CD14-positive monocyte (primary cell): ENCODE data around the gene CHIT1. TPM values are rescaled to one million over a fixed set of nuclear protein-coding genes. Genes with fewer than 3 reads are reported as not detected.

Source experiments
- DNase-seq, 3 donors: peaks; one replicate each; pipeline ENCODE4 v3.0.0-alpha.2; 2011 to 2022
- H2AFZ ChIP-seq: 2 replicates; pipeline ENCODE4 v1.6.0; 2012; ENCODE audit warnings: mild to moderate bottlenecking, low read depth, low read length, inconsistent platforms; ENCODE audit not compliant: insufficient read depth, poor library complexity, severe bottlenecking
- H3K27ac ChIP-seq, 2 donors: 1 replicate in 1 of 2; 2 replicates in 1 of 2; pipeline ENCODE4 v1.5.1; 2012 to 2013; ENCODE audit warnings: low read length in 2 of 2, control low read depth in 1 of 2, inconsistent platforms in 1 of 2, low read depth in 1 of 2, mild to moderate bottlenecking in 1 of 2
- H3K27me3 ChIP-seq, 2 donors: one replicate each; pipeline versions ENCODE4 v1.6.0 to v1.6.1; 2011 to 2013; ENCODE audit warnings: low read length in 2 of 2; ENCODE audit not compliant: control insufficient read depth in 2 of 2, insufficient read depth in 2 of 2
- H3K36me3 ChIP-seq, 2 donors: replicated peaks in 1 of 2; 1 replicate in 1 of 2; 2 replicates in 1 of 2; pipeline versions ENCODE4 v1.5.1 to v1.6.1; 2012 to 2013; ENCODE audit warnings: low read length in 2 of 2, control low read depth in 1 of 2, inconsistent platforms in 1 of 2, mild to moderate bottlenecking in 1 of 2; ENCODE audit not compliant: insufficient read depth in 2 of 2, control insufficient read depth in 1 of 2
- H3K4me1 ChIP-seq, 2 donors: 1 replicate in 1 of 2; 2 replicates in 1 of 2; pipeline versions ENCODE4 v1.5.1 to v1.6.1; 2012 to 2013; ENCODE audit warnings: low read length in 2 of 2, control low read depth in 1 of 2, inconsistent platforms in 1 of 2, mild to moderate bottlenecking in 1 of 2, moderate library complexity in 1 of 2; ENCODE audit not compliant: insufficient read depth in 2 of 2, control insufficient read depth in 1 of 2
- H3K4me2 ChIP-seq: replicated peaks from 2 replicates; pipeline ENCODE3; 2012; ENCODE audit warnings: low read length, moderate library complexity, mild to moderate bottlenecking; ENCODE audit not compliant: poor library complexity, severe bottlenecking; ENCODE audit errors: extremely low read depth
- H3K4me3 ChIP-seq, 3 experiments: fragments of 200-600 bp in 1 of 3; sonication (generic) in 1 of 3; replicated peaks in 1 of 3; 1 replicate in 2 of 3; 2 replicates in 1 of 3; pipeline ENCODE4 v1.5.1; 2011 to 2013; ENCODE audit warnings: low read length in 3 of 3, mild to moderate bottlenecking in 3 of 3, control low read depth in 2 of 3, low read depth in 2 of 3, inconsistent platforms in 1 of 3, moderate library complexity in 1 of 3
- H3K79me2 ChIP-seq: 2 replicates; pipeline ENCODE4 v1.6.0; 2012; ENCODE audit warnings: mild to moderate bottlenecking, control low read depth, inconsistent platforms, low read length, moderate library complexity; ENCODE audit not compliant: insufficient read depth
- H3K9ac ChIP-seq: 2 replicates; pipeline ENCODE4 v1.6.0; 2017; ENCODE audit warnings: low read length, mild to moderate bottlenecking; ENCODE audit not compliant: insufficient read depth, poor library complexity, severe bottlenecking
- H3K9me3 ChIP-seq, 2 donors: replicated peaks in 1 of 2; 1 replicate in 1 of 2; 2 replicates in 1 of 2; pipeline versions ENCODE4 v1.5.1 to v1.6.1; 2012 to 2013; ENCODE audit warnings: low read length in 2 of 2, control low read depth in 1 of 2; ENCODE audit not compliant: control insufficient read depth in 1 of 2, insufficient read depth in 1 of 2
- H4K20me1 ChIP-seq: 2 replicates; pipeline ENCODE4 v1.6.0; 2012; ENCODE audit warnings: mild to moderate bottlenecking, low read length, control low read depth, moderate library complexity; ENCODE audit not compliant: insufficient read depth
- H3K27ac Mint-ChIP-seq, 7 donors: one replicate each; pipeline ENCODE4 v1.8.0; 2020; ENCODE audit warnings: mild to moderate bottlenecking in 7 of 7, mixed read lengths in 7 of 7, moderate library complexity in 6 of 7, inconsistent platforms in 2 of 7
- H3K27me3 Mint-ChIP-seq, 3 donors: one replicate each; pipeline ENCODE4 v1.8.0; 2021 to 2022; ENCODE audit warnings: low read depth in 3 of 3, mild to moderate bottlenecking in 3 of 3, mixed read lengths in 3 of 3, moderate library complexity in 3 of 3, inconsistent platforms in 1 of 3
- H3K36me3 Mint-ChIP-seq, 2 donors: one replicate each; pipeline ENCODE4 v1.8.0; 2020; ENCODE audit warnings: mixed read lengths in 2 of 2, inconsistent platforms in 1 of 2, mild to moderate bottlenecking in 1 of 2
- H3K4me1 Mint-ChIP-seq: one replicate; pipeline ENCODE4 v1.8.0; 2020; ENCODE audit warnings: mild to moderate bottlenecking, mixed read lengths
- H3K4me3 Mint-ChIP-seq, 2 donors: one replicate each; pipeline ENCODE4 v1.8.0; 2020; ENCODE audit warnings: mild to moderate bottlenecking in 2 of 2, mixed read lengths in 2 of 2, moderate library complexity in 1 of 2
- H3K9me3 Mint-ChIP-seq, 7 donors: one replicate each; pipeline ENCODE4 v1.8.0; 2020 to 2022; ENCODE audit warnings: mixed read lengths in 7 of 7, mild to moderate bottlenecking in 6 of 7, moderate library complexity in 6 of 7, inconsistent platforms in 2 of 7
- CTCF ChIP-seq: fragments of 200-600 bp; IDR thresholded peaks from one replicate; pipeline ENCODE4 v1.8.0; 2022; ENCODE audit warnings: antibody characterized with exemption, mild to moderate bottlenecking
- WGBS: methylation state at CpG from one replicate; pipeline ENCODE4 v1.1.5; 2013; ENCODE audit warnings: missing lambda C conversion rate; ENCODE audit not compliant: insufficient coverage; 5-methylcytosine and 5-hydroxymethylcytosine counted together
- intact Hi-C, 2 donors: fragments of 100-400 bp; cut with micrococcal nuclease; formaldehyde crosslinking; loops; one replicate each; pipeline versions ENCODE4 v1.15.0 to v1.15.1; 2023
- polyA plus RNA-seq, 3 donors: library from polyadenylated mRNA; depleted of rRNA in 1 of 3; unstranded in 2 of 3; stranded (reverse) in 1 of 3; fragments of 300-500 nt in 2 of 3; fragments of >200 nt in 1 of 3; fragmentation: Illumina TruSeq in 2 of 3; gene quantifications; 1 replicate in 2 of 3; 2 replicates in 1 of 3; pipeline ENCODE4 v1.2.3, GENCODE V29; 2012 to 2021

The CHIT1 gene
- polyA plus RNA-seq, 3 donors = 0.08 to 0.51 TPM; not detected in 1

- Histone ChIP-seq H3K4me2 (no peak overlapping the region), H3K4me1 (peaks cover 38 to 46% of the 10 kb centered on the region in 2 donors), H4K20me1 (no peaks in the 10 kb centered on the region), H2AFZ (no peak overlapping the region), H3K9ac (no peak overlapping the region), H3K36me3 (no peaks in the 10 kb centered on the region), H3K27me3 (no peaks in the 10 kb centered on the region), H3K9me3 (no peaks in the 10 kb centered on the region), H3K79me2 (no peaks in the 10 kb centered on the region), H3K27ac (no peak overlapping the region), H3K4me3 (no peak overlapping the region)
- peaks cover 3 to 12% (median 9%) of the 10 kb centered on the region in 3 donors for H3K27me3 Mint-ChIP-seq
- H3K4me3 Mint-ChIP-seq = no peak overlapping the region
- peak overlapping the region in 2 of 7 donors; percentile 35 to 57 for H3K27ac Mint-ChIP-seq
- peak in 2 of 3 donors; percentile 28 to 58 for DNase-seq
- 92% methylated on average over 4 of the region's 9 CpGs for WGBS
- no peaks in the 10 kb centered on the region for H3K36me3 Mint-ChIP-seq
- intact Hi-C loops = loop anchor here in 1 of 2 donors (5.0 kb wide), 2 partner anchors 40 to 50 kb away; partner anchors contain the start of gene ADORA1
- H3K9me3 Mint-ChIP-seq = no peaks in the 10 kb centered on the region
- H3K4me1 Mint-ChIP-seq = peaks cover 61% of the 10 kb centered on the region
- TF ChIP-seq CTCF = no peak
Measured at GRCh38 chr1:203177470-203178039, 51.9 kb downstream of the CHIT1 start.

- H3K36me3 Mint-ChIP-seq = no peaks in the 10 kb centered on the region
- TF ChIP-seq CTCF = no peak
- Histone ChIP-seq H4K20me1 (no peaks in the 10 kb centered on the region), H3K36me3 (no peaks in the 10 kb centered on the region), H3K9ac (no peak overlapping the region), H3K4me1 (peaks cover 38 to 46% of the 10 kb centered on the region in 2 donors), H3K79me2 (no peaks in the 10 kb centered on the region), H3K27ac (no peak overlapping the region), H2AFZ (no peak overlapping the region), H3K27me3 (no peaks in the 10 kb centered on the region), H3K4me3 (no peak overlapping the region), H3K4me2 (no peak overlapping the region), H3K9me3 (no peaks in the 10 kb centered on the region)
- intact Hi-C loops = loop anchor here in 1 of 2 donors (5.0 kb wide), 2 partner anchors 40 to 50 kb away; partner anchors contain the start of gene ADORA1
- H3K4me1 Mint-ChIP-seq = peaks cover 57% of the 10 kb centered on the region
- H3K27me3 Mint-ChIP-seq = peaks cover 3 to 16% (median 9%) of the 10 kb centered on the region in 3 donors
- WGBS = 75% methylated on average over 2 of the region's 6 CpGs
- H3K4me3 Mint-ChIP-seq = no peak overlapping the region
- DNase-seq = no peak
- H3K27ac Mint-ChIP-seq = peak overlapping the region in 1 of 7 donors; percentile 57
- H3K9me3 Mint-ChIP-seq = no peaks in the 10 kb centered on the region
Measured at GRCh38 chr1:203177036-203177405, 52.5 kb downstream of the CHIT1 start.
